HUES64 (cell line): ENCODE results near the gene SKIDA1. TPM values are rescaled to one million over a fixed set of nuclear protein-coding genes. Genes with fewer than 3 reads are reported as not detected.
"Not testable (repeated sequence)": the region's sequence is repeated elsewhere in the genome, so short reads cannot be mapped to it uniquely, and the experiment has no call there.

Experiments
- H3K27ac ChIP-seq: 2 replicates; pipeline ENCODE4 v1.7.0; 2013; ENCODE audit warnings: low read depth, low read length, inconsistent platforms
- H3K27me3 ChIP-seq: 2 replicates; pipeline ENCODE4 v1.6.1; 2013; ENCODE audit warnings: mild to moderate bottlenecking, low read length; ENCODE audit not compliant: insufficient read depth
- H3K36me3 ChIP-seq: 2 replicates; pipeline ENCODE4 v1.6.1; 2013; ENCODE audit warnings: mild to moderate bottlenecking, low read length; ENCODE audit not compliant: insufficient read depth
- H3K4me1 ChIP-seq: 2 replicates; pipeline ENCODE4 v1.6.1; 2013; ENCODE audit warnings: mild to moderate bottlenecking, low read length, moderate library complexity; ENCODE audit not compliant: insufficient read depth
- H3K4me3 ChIP-seq: 2 replicates; pipeline ENCODE4 v1.5.1; 2013; ENCODE audit warnings: mild to moderate bottlenecking, low read length, moderate library complexity
- H3K9ac ChIP-seq: 2 replicates; pipeline ENCODE4 v1.6.1; 2013; ENCODE audit warnings: mild to moderate bottlenecking, low read depth, low read length
- H3K9me3 ChIP-seq: 2 replicates; pipeline ENCODE4 v1.6.1; 2013; ENCODE audit warnings: low read depth, low read length; ENCODE audit not compliant: insufficient read depth
- WGBS: fragments of 150-250, 120-280 bp; methylation state at CpG from one replicate; pipeline ENCODE4 v1.1.7; 2013; ENCODE audit warnings: missing lambda C conversion rate; 5-methylcytosine and 5-hydroxymethylcytosine counted together
- polyA plus RNA-seq, 2 experiments: library from polyadenylated mRNA; stranded (reverse); fragments of 50-300 nt; gene quantifications; one replicate each; pipeline ENCODE4 v1.2.3, GENCODE V29; 2013

The SKIDA1 gene
- polyA plus RNA-seq (2013, experiment 1 of 2) = 7.8 TPM
- 13.9 TPM for polyA plus RNA-seq (2013, experiment 2 of 2)

DNA sequence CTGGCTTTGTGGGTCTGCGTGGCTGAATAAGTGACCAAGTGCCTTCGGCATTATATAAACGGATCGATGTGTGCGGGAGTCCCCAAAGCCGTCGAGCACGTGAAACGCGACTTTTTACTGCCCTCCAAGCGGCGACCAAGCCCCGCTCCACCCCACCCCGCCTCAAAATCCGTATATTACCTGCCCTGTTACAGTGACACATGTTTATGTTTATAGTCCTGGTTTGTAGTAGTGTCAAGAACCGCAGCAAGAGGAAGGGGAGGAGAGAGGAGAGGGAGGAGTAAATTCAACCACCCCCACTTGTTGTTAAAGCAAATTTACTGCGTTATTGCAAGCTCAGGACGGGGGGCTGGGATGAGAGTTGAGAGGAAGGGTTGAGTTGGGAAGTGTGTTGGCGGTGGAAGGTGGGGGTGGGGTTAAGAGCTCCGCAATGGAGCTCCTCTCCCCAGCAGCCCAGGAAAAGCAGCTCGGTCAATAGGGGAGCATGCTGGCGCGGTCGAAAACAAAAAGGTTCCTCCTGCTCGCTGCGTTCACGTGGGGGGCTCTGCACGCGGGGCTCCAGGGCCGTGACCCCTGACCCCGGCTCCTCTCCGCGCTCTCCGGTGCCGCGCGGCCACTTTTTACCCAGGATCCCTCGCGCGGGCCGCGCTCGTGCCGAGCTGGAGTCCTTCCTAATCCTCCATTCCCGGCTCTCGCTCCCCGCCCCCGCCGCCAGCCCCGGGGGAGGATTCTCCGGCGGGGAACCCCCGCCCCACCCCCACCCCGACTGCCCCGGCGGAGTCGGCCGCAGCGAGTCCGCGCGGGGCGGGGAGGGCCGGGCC lies at the start of gene SKIDA1:
SKIDA1 (minus strand) TSS at position 316 of the 821 bp plus-strand sequence. CDS start 7,860 bp downstream, outside the sequence.
- Histone ChIP-seq H3K27me3 (no peaks in the 10 kb centered on the region), H3K4me1 (peaks cover 65% of the 10 kb centered on the region), H3K27ac (peak within 1 kb of the TSS; percentile 100), H3K9me3 (no peaks in the 10 kb centered on the region), H3K9ac (peak within 1 kb of the TSS; percentile 98), H3K36me3 (no peaks in the 10 kb centered on the region), H3K4me3 (peak within 1 kb of the TSS; percentile 74)
- WGBS = under 1% methylated on average over 59 of the region's 64 CpGs

DNA sequence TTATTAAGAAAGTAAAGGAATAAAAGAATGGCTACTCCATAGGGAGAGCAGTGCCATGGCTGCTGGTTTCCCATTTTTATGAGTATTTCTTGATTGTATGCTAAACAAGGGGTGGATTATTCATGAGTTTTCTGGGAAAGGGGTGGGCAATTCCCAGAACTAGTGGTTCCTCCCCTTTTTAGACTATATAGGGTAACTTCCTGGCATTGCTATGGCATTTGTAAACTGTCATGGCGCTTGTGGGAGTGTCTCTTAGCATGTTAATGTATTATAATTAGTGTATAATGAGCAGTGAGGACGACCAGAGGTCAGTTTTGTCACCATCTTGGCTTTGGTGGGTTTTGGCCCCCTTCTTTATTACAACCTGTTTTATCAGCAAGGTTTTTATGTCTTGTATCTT lies 49.0 kb upstream of the SKIDA1 start:
- H3K27ac ChIP-seq, H3K9ac ChIP-seq, H3K4me3 ChIP-seq, H3K27me3 ChIP-seq, H3K9me3 ChIP-seq, H3K36me3 ChIP-seq: not testable (repeated sequence)
- peaks cover 16% of the 10 kb centered on the region; the same call in 1 of the 2 replicates for H3K4me1 ChIP-seq
- 100% methylated on average over 2 of the region's 2 CpGs for WGBS

DNA sequence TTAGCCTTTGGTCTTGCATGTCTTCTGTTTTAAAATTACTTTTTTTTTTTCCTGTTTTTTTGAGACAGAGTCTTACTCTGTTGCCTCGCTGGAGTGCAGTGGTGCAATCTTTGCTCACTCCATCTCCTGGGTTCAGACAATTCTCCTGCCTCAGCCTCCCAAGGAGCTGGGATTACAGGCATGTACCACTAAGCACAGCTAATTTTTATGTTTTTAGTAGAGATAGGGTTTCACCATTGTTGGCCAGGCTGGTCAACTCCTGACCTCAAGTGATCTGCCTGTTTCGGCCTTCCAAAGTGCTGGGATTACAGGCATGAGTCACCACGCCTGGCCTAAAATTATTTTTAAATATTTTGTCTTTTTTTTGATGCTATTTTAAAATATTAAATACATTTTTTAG lies 47.1 kb upstream of the SKIDA1 start:
- Histone ChIP-seq H3K9me3 (no peaks in the 10 kb centered on the region), H3K4me3 (no peak overlapping the region), H3K27me3 (no peaks in the 10 kb centered on the region), H3K9ac (no peak overlapping the region), H3K4me1 (peaks cover 16% of the 10 kb centered on the region; the same call in 1 of the 2 replicates), H3K27ac (no peak overlapping the region), H3K36me3 (peaks cover 3% of the 10 kb centered on the region; the same call in 1 of the 2 replicates)
- 91% methylated on average over 2 of the region's 3 CpGs for WGBS

DNA sequence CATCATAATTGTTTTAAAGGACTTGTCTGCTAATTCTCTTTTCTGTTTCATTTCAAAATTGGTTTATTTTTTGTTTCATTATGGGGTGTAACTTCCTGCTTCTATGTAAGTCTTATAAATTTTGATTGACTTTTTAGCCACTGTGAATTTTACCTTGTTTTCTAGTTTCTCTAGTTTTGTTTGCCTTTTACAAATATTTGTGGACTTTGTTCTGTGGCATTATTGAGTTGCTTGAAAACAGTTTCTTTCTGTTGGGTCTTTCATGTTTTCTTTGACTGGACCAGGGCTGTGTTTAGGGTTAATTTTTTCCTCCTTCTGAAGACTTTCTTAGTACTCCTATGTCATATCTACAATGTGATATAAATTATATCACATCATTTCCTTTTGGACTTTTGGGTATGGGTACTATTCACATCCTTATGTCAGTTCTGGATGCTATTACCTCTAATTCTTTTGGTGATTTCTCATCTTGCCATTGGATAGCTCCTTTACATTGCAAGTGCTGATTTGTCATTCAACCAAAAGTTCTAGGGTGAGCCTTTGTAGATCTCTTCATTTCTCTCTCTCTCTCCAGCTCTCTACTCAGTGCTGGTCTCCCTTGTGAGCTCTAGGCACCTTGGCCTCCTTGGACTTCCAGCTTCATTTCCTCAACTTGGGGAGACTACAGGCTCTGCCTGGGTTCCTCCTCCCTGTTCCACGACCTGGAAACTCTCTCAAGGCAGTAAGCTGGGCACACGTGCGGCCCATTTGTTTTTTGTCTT lies 45.5 kb upstream of the SKIDA1 start:
- H3K9ac ChIP-seq = no peak overlapping the region
- H3K27me3 ChIP-seq = no peaks in the 10 kb centered on the region
- H3K4me1 ChIP-seq = peaks cover 16% of the 10 kb centered on the region; the same call in 1 of the 2 replicates
- no peak overlapping the region for H3K27ac ChIP-seq
- WGBS = 90% methylated on average over 3 of the region's 3 CpGs
- peaks cover 8% of the 10 kb centered on the region; the same call in 1 of the 2 replicates for H3K36me3 ChIP-seq
- no peak overlapping the region for H3K4me3 ChIP-seq
- H3K9me3 ChIP-seq = no peaks in the 10 kb centered on the region

DNA sequence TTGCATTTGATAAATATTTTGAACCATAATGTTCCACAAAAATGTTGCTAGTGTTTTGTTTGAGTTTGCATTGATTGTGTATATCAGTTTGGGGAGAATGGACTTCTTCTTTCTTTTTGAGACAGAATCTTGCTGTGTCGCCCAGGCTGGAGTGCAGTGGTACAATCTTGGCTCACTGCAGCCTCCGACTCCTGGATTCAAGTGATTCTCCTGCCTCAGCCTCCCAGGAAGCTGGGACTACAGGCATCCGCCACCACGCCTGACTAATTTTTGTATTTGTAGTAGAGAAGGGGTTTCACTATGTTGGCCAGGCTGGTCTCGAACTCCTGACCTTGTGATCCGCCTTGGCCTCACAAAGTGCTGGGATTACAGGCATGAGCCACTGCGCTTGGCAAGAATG lies 33.5 kb upstream of the SKIDA1 start:
- not testable (repeated sequence) for H3K27ac ChIP-seq, H3K4me3 ChIP-seq, H3K27me3 ChIP-seq, H3K9me3 ChIP-seq, H3K9ac ChIP-seq, H3K4me1 ChIP-seq
- H3K36me3 ChIP-seq = peaks cover 62% of the 10 kb centered on the region
- 94% methylated on average over 6 of the region's 7 CpGs for WGBS

DNA sequence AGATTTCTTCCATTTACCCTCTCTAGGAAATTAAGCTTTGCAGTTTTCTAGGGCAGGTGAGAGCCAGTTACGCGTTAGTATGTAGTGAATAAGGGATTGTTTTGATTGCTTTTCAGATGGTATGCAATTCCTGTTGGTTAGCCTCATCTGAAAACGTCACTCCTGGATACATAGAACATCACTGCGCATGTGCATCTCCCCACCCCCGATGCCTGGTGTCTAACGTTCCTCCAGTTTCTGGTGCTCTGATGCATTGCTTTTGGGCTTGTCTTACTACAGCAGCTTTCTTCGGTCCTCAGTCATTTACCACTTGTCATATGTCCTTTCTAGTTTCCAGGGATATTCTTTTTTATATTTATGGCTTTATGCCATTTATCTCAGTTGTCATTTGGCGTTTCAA lies 31.0 kb upstream of the SKIDA1 start:
- Histone ChIP-seq H3K36me3 (peaks cover 82% of the 10 kb centered on the region), H3K9ac (no peak overlapping the region), H3K4me1 (no peaks in the 10 kb centered on the region), H3K27ac (no peak overlapping the region), H3K27me3 (no peaks in the 10 kb centered on the region), H3K9me3 (no peaks in the 10 kb centered on the region), H3K4me3 (no peak overlapping the region)
- 96% methylated on average over 7 of the region's 8 CpGs for WGBS

DNA sequence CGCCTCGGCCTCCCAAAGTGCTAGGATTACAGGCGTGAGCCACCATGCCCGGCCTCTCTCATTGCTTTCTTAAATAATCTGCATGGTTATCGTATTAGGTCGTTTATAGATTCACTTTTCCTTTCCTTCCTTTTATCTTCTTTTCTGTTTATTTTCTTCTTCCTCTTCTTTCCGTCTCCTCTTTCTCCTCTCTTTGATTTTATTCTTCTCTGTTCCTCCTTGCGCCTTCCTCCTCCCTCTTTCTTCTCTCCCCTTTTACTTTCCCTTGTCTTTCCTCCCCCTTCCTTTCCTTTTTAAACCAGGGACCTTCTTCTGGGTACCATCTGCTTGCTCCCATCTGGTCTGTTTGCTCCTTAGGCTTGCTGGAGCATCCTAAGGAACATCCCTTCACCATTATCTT lies 27.2 kb upstream of the SKIDA1 start:
- Histone ChIP-seq H3K27ac (no peak overlapping the region), H3K36me3 (peaks cover 82% of the 10 kb centered on the region), H3K27me3 (no peaks in the 10 kb centered on the region), H3K9ac (no peak overlapping the region), H3K9me3 (no peaks in the 10 kb centered on the region), H3K4me3 (no peak overlapping the region), H3K4me1 (no peaks in the 10 kb centered on the region; the same call in 1 of the 2 replicates)
- 96% methylated on average over 8 of the region's 8 CpGs for WGBS

DNA sequence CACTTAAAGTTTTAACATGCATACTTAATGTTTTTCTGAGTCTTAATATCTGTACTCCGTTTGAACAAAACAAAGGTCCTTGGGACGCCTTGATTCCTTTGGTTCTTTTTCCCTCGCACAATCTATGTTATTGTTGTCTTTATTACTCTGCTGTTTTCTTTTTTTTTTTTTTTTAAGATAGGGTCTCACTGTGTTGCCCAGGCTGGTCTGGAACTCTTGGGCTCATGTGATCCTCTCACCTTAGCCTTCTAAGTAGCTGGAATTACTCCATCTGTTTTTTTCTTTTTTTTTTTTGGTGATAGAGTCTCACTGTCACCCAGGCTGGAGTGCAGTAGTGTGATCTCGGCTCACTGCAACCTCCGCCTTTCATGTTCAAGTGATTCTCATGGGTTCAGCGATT lies 21.8 kb upstream of the SKIDA1 start:
- peaks cover 75% of the 10 kb centered on the region for H3K36me3 ChIP-seq
- H3K4me3 ChIP-seq = no peak overlapping the region
- no peaks in the 10 kb centered on the region for H3K27me3 ChIP-seq
- WGBS = 93% methylated on average over 5 of the region's 6 CpGs
- no peak overlapping the region for H3K9ac ChIP-seq
- no peak overlapping the region for H3K27ac ChIP-seq
- no peaks in the 10 kb centered on the region; the same call in 1 of the 2 replicates for H3K4me1 ChIP-seq
- H3K9me3 ChIP-seq = no peaks in the 10 kb centered on the region

DNA sequence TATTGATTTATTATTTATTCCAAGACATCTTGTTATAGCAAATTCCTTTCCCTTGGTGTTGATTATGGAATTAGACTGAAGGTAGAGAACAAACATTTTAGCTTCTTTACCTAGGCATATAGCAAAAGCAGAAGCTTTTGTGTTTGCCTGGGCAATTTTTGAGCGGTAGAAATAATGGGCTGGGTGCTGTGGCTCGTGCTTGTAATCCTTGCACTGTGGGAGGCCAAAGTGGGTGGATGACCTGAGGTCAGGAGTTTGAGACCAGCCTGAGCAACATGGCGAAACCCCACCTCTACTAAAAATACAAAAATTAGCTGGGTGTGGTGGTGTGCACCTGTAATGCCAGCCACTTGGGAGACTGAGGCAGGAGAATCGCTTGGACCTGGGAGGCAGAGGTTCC lies 15.2 kb upstream of the SKIDA1 start:
- not testable (repeated sequence) for H3K9ac ChIP-seq, H3K27me3 ChIP-seq, H3K27ac ChIP-seq, H3K4me3 ChIP-seq, H3K9me3 ChIP-seq, H3K4me1 ChIP-seq
- H3K36me3 ChIP-seq = peaks cover 94% of the 10 kb centered on the region
- 96% methylated on average over 3 of the region's 4 CpGs for WGBS

DNA sequence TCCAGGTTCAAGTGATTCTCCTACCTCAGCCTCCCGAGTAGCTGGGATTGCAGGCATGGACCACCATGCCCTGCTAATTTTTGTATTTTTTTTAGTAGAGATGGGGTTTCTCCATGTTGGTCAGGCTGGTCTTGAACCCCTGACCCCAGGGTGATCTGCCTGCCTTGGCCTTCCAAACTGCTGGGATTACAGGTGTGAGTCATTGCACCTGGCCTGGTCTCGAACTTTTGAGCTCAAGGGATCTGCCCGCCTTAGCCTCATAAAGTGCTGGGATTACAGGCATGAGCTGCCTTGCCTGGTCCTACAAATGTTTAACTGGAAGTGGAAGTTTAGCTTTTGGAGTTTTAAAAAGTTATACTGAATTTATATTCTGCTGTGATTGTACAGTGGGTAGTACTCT lies 11.4 kb upstream of the SKIDA1 start:
- H3K36me3 ChIP-seq = peaks cover 60% of the 10 kb centered on the region
- no peak overlapping the region for H3K4me3 ChIP-seq
- no peaks in the 10 kb centered on the region for H3K9me3 ChIP-seq
- peaks cover 16% of the 10 kb centered on the region for H3K4me1 ChIP-seq
- no peaks in the 10 kb centered on the region for H3K27me3 ChIP-seq
- H3K9ac ChIP-seq = no peak overlapping the region
- no peak overlapping the region for H3K27ac ChIP-seq
- WGBS = 95% methylated on average over 3 of the region's 3 CpGs

DNA sequence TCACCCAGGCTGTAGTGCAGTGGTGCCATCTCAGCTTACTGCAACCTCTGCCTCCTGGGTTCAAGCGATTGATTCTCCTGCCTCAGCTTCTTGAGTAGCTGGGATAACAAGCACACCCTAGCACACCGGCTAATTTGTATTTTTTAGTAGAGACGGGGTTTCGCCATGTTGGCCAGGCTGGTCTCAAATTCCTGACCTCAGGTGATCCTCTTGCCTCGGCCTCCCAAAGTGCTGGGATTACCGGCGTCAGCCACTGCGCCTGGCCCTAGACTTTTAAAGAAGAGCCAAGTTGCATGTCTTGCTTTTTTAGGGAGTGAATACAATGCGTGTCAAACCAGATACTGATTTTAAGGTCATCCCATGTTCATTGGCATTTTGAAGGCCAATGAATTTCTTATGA lies 10.5 kb upstream of the SKIDA1 start:
- not testable (repeated sequence) for H3K9ac ChIP-seq, H3K9me3 ChIP-seq, H3K27me3 ChIP-seq, H3K27ac ChIP-seq
- Histone ChIP-seq H3K4me1 (peaks cover 24% of the 10 kb centered on the region), H3K4me3 (peak overlapping the region; percentile 70), H3K36me3 (peaks cover 51% of the 10 kb centered on the region)
- WGBS = 90% methylated on average over 9 of the region's 9 CpGs
